WTC11 (cell line): ENCODE measurements around the gene FBLN2.

ENCODE experiments used
- NR2C2 ChIP-seq: sonication (generic); formaldehyde crosslinking; IDR thresholded peaks from 2 replicates; pipeline ENCODE4 v1.8.0; 2022; ENCODE audit warnings: mild to moderate bottlenecking, missing genetic modification reagents
- PREB ChIP-seq: sonication (generic); formaldehyde crosslinking; IDR thresholded peaks from 2 replicates; pipeline ENCODE4 v1.8.1; 2022; ENCODE audit warnings: mild to moderate bottlenecking, missing genetic modification reagents, moderate library complexity, borderline replicate concordance

- TF ChIP-seq PREB (CRISPR knock-in tag), result no peak
- TF ChIP-seq NR2C2 (CRISPR knock-in tag), result no peak
Measured at GRCh38 chr3:13566453-13566748, 17.5 kb downstream of the FBLN2 start.
